Measurements from ENCODE around the gene RASAL3.
A peak's percentile ranks its signal among the peaks of the same experiment; 100 is the strongest.

Gene RASAL3

DNA sequence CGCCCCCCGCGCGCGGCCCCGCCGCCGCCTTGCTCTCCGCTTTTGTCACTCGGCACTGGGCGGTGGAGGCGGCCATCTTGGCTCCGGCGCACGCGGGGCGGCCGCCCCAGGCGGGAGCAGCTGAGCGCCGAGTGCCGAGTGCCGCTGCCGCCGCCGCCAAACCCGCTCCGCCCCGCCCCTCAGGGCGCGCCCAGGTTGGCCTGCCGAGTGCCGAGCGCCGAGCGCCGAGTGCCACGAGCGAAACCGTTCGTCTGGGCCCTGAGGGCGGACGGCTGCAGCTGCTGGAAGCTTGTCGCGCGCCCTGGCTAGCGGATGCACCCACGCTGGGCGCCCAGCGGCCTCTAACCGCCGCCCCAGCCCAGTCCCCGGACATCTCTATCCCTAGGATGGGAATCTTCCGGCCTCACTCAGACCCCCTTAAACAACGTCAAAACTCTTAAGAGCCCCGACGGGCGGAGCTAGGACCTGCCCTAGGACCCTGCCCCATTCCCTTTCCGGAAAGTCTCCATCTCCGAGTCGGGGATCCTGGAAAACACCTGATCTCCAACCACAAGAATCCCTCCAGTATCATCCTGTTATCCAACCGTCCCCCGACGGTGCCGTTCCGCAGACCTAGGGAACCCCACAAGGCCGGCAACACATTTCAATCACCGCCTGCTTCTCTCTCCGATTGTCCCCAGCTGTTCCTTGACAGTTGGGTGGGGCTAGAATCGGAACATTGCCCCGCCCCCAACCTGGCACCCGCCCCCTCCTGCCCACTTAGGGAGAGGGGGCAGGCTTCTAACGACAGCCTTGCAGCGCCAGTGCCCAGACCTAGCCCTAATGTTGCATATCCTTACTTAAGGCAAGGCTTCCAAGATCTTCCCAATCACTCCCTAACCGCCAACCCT, 31.5 kb downstream of the RASAL3 start:
- DNase-seq = peak; percentile 91

DNA sequence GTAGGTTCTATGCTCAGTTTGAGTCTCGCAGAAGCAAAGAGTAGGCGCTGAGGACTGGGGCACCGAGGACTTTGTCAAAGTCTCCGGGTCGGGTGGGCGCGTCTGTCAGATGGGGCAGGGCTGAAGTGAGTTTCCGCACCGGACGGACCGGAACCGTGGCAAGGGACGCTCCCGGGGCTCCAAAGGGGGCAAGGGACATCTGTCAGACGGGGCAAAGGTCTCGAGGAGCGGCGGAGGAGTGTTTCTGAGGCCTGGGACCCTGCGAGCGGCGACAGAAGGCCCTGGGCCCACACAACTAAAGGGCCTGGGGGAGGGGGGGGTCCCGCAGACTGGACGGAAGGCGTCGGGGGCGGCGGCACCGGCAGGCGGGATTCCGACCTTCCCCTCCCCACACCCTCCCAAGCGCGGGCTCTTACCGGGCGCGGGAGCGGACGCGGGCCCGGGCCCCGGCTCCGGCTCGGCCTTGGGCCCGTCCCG, 32.3 kb downstream of the RASAL3 start:
- DNase-seq = no peak

DNA sequence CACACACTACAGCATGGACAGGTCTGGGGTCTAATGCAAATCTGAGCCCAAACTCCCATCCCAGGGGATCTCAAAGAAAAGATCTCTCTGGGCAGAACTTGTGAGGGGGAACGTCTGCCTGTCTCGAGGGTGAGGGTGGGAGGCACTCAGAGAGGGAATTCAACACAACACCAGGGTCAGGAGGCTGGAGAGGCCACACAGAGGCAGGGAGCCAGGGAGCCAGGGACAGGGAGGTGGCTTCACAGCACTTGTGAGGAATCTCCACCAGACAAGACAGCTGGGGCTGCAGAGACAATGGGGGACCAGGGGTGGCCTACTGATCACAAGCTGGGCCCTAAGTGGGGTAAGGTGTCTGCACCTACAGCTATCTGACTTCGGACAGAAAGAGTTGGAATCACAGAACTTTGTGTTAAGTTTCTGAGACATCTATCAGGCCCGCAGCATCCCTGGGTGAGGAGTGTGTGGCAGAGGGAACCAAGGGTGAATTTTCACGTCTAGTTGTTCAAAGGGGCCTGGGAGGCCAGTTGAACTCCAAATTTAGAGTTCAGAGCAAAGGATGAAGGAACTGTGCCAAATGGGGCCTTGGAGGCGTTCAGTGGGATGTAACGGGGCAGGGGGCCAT, 32.8 kb downstream of the RASAL3 start:
- DNase-seq = no peak

DNA sequence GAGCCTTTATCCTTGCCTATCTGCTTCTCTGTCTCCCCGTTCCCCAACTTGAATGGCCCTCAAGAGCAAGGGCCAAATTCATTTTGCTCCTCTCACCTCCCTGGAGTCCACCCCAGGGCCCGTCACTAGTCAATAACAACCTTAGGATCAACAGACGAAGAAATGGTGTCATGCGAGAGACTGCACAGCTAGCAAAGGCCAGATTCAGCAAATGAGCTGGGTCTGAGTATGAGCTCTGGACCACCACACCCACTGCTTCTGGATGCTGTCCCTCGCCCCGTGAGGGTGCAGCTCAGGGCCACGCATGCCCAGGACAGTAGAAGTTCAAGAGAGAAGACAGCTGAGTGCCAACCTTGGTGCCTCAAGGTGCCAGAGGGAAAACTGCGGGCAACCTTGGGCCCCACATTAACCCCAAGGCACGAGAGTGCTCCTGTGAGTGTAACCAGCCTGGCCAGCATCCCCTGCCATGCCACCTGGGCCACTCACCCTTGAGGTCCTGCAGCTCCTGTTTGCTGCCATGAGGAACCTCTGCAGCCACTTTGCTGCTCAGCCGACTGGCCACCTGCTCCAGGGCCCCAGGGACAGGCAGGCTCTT, 33.7 kb downstream of the RASAL3 start:
- DNase-seq = no peak

DNA sequence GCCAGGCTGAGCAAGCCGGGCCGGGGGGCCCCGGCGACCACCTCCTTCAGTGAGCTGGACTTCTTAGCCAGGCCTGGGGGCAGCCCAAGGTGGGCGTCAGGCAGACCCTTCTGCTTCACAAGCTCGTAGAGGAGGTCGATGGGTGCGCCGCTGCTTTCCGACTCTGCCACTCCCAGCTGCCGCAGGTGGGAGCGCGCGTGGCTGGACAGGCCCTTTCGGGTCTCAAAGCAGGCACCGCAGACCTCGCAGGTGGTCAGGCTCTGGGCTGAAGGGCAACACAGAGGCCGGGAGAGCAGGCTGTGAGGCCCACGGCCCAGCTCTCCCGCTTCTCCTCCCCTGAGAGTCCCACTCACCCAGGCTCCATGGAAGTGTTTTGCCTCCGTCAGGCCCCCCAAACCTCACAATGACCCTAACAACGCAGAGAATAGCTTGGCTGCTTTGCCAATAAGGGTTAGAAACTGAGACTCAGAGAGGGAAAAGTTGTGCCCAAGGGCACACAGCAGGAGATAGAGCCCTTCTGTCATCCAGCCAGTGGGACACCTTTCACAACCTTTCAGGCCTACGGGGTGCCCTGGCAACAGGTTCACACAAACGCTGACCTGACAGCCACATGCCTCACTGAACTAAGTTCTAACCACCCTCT, 34.4 kb downstream of the RASAL3 start:
- no peak for DNase-seq

DNA sequence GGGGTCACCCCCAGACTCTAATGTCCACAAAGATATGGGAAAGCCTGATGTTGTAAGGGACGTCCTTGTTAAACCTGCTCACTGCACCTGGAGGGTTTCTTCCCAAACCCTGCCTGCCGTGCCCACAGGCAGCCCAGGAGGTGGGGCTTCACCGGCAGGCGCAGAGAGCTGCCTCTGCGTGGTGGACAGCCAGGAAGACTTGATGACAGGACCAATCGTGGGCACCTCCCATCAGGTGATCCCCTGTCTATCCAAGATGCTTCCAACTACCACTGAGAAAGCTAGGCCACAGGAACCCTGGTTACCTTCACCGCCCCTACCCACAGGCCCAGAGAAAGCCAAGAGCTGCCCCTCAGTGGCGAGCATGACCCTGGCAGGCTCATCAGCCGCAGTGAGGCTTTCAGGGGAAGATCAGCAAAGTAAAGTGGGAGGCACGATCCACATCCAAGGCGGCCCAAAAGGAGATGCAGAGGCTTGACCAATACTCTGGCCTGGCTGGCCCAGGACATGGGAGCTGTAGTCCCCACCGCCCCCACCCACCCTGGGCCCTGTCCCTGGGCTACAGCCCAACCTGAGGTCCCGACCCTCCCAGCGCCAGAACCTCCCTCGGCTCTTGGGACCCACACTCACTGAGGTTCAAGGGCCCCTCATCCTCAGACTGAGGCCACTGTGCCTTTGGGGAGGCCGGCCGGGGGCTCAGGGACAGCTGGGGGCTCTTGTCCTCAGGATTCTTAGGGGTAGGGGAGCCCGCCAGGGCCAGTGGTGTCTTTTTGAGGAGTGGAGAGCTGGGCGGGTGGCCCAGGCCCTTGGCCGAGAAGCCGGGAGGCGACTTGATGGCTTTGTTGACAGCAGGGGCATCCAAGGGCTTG, 35.2 kb downstream of the RASAL3 start:
- no peak for DNase-seq

DNA sequence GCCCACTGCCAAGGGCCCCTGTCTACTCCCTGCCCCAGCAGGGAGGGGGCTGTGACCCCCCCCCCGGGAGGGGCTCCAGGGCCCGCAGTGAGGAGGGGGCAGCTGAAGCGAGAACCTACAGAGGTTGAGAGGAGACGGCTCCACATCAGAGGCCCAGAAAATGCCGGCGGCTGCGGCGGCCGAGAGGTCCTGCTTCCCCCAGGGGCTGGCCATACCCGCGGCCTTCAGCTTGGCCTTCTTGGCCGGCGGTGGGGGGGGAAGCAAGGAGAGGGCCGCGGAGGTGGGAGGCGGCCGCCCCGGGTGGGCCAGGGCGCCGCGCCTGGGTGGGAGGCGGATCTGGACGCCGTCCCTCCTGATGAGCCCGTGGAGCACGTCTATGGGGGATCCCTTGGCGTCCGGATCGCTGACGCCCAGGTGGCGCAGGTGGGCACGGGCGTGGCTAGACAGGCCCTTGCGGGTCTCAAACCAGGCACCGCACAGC, 36.3 kb downstream of the RASAL3 start:
- no peak for DNase-seq

DNA sequence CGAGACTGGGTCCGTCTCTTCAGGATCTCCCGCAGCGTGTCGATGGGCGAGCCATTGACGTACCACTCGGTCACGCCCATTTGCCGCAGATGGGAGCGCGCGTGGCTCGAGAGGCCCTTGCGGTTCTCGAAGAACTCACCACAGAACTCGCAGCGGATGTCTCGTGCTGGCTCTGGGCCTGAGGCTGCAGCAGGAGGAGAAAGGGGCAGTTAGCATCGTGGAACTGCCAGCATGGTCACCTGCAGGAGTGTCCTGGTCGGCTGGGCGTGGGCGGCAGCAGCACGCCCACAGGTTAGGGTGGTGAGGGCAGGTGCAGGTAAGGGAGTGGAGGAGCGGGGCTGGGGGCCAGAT, 37.0 kb downstream of the RASAL3 start:
- no peak for DNase-seq

DNA sequence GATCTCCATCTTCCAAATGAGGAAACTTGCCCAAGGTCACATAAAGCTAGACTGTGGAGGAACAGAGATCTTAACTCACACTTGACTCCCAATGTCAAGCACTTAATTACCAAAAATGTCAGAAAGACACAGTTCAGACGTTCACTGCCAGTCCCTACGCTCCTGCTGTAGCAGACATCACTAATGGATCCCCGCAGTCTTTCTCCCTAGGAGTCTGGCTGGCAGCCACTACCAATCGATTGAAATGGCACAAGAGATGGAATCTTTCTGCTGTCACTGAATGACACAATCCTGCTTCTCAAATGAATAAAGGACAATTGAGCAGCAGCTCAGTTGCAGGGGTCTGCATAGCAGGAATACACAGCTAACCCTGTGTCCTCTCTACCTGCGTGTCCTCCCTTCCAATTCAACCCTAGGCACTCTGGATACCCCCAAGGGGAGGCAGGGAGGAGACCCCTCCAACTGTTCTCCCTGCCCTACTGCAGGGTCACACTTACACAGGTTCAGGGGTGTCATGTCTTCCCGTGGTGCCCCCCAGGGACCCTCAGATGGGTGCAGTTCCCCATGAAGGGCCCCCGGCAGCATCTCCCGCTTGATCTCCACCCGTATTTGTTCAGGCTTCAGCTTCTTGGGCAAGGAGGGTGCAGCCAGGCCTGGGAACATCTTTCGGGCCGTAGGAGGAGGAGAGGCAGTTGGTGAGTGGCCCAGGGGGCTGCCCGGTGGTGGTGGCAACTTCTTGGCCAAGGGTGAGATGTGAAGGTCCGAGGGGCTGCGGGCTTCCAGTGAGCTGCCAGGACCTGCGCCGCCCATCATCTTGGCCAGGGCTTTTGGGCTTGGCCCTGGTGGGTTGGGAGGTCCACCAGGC, 37.6 kb downstream of the RASAL3 start:
- no peak for DNase-seq

DNA sequence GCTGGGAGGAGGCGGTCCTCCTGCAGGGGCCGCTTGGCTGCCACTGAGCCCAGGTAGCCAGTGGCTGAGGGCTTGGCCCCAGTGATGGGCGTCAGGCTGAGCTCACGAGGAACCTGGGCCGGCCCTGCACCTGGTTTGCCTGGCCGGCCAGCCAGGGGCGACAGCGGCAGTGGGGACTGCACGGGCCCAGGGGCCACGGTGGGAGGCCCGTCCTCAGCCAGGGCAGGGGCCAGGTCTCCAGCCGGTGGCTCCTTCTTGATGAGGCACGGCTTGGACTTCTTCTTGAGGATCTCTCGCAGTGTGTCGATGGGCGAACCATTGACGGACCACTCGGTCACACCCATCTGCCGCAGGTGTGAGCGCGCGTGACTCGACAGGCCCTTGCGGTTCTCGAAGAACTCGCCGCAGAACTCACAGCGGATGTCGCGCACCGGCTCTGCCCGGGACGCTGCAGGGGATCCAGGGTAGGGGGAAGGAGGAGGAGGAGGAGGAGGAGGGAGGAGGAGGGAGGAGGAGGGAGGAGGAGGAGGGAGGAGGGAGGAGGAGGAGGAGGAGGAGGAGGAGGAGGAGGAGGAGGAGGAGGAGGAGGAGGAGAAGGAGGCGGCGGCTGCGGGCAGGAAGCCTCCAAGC, 38.9 kb downstream of the RASAL3 start:
- DNase-seq = no peak

DNA sequence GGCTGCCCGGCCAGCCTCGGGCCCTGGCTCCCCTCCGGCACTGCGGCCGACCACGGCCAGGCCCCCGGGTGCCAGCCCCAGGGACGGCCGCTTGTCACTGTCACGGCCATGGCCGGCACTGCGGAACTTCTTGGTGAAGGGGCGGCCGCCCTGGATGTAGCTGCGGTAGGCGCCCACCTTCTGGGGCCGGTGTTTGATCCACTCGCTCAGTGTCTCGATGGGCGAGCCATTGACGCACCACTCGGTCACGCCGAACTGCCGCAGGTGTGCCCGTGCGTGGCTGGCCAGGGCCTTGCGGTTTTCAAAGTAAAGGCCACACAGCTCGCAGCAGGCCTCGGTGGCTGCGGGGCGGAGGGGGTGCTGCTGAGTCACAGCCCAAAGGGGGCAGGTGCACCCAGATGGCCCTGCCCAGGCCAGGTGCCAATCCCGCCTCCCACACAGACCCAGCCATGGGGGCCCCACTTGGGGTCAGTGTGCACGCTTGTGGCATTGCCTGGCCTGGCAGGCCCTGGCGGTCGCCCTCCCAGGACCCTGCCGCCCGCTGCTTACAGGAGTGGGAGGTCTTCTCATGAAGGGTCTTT, 39.6 kb downstream of the RASAL3 start:
- no peak for DNase-seq

DNA sequence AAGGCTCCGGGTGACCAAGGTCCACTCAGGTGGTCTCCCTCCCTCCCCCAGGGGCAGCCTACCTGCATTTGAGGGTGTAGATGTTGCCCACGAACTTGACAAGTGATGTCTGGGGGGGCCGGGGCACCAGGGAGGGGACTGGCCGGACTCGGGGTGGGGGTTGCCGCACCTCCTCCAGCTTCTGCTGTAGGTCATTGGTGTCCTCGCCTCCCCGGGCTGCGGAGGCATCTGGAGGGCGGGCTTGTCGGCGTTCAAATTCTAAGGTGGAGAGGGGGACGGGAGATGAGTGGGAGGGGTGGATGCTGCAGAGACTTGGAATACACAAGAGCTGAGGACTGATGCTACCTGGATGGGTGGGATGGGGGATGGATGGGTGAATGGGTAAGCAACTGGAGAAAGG, 40.2 kb downstream of the RASAL3 start:
- DNase-seq = no peak

DNA sequence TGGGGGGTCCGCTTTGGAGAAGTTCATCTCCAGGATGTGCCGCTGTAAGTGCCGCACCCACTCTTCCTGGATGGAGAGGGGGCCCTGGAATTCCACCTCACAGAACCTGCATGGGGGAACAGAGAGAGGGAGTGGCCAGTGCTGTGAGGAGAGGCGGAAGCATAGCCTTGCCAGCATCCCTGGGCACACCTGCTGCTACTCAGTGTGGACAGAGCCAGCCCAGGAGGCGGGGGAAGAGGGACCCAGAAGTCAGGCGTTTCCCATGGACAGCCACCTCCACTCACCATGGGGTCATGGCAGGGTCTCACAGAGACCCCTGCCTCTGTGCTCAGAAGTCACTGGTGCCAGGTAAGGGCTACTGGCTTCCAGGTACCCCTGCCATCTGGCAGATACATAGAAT, 41.2 kb downstream of the RASAL3 start:
- DNase-seq = no peak

DNA sequence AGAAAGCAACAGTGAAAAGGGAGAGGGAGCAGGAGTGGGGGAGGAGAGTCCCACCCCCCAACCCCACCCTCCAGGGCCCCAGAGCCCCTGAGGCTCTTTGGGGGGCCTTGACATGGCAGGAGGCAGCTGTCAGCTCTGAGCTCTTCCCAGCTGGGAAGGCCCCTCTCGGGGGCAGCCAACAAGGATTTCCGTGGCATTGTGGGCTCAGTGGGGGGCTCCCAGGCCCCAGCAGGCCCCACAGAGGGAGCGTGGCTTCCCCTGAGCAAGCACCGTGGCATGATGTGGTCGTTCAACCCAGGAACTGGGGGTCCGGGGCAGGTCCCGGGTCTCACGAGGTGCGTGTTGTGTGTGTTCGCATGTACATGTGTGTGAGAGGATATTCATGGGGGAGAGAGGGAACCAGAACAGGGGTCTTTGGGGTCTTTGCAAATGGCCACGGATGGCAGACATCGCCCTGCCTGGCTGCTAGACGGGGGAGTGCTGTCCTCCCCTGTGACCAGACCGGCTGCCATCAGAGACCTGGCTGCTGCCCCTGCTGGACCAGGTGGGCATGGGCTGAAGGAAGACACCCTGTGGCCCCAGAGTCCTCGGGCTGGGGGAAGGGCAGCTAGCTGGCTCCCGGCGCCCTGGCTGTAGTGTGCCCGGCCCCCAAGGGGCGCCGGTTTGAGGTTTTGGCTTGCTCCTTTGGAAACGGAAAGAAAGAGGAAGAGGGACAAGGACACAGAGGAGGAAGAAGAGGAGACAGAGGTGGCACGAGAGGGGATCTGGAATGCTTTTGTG, 41.9 kb downstream of the RASAL3 start:
- no peak for DNase-seq

DNA sequence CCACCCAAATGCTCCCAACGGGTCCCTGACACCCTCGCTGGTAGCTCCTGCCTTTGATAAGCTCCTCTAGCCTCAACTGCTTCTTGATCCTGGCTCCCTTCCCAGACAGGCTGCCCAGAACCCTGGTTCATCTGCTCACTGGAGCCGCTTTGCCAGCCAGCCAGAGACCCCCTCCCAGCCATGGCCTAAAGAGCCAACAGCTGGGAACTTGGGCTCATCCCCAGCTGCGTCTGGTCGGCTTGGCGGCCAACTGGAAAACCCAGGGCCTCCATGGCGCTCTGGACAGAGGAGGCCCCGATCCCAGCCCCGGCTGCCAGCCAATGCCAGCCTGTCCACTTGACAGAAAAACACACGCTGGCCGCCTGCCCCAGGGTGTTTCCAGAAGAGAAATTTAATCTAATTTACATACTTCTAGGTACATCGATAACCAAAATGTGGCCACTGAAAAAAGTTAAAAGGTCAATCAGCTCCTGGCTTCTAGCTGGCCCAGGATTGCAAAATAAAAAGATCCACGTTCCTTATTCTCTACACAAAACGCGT, 42.6 kb downstream of the RASAL3 start:
- DNase-seq = no peak

DNA sequence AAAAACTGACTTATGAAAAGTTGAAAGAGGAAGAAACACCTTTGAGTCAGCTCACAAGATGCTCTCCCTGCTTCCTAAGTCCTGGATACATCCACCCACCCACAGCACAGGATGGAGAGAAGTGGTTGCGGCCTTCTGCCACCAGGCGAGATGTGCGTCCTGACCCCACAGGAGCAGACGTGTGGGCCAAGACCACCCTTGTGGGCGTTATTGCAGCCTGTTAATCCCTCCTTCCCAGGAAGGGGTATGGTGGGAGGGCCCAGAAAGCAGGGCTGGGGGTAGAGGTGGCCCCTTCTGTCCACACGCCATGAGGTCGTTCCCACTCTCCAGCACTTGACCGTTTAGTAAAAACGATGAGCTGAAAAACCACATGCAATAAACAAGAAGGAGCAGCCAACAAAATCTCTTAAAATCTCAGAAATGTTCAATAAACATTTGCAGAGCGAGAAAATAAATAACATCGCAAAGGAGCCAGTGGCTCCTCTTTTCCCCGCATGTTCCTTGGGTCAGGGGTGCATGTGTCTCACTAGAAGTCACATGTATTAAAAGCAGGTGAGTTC, 43.1 kb downstream of the RASAL3 start:
- DNase-seq = no peak

DNA sequence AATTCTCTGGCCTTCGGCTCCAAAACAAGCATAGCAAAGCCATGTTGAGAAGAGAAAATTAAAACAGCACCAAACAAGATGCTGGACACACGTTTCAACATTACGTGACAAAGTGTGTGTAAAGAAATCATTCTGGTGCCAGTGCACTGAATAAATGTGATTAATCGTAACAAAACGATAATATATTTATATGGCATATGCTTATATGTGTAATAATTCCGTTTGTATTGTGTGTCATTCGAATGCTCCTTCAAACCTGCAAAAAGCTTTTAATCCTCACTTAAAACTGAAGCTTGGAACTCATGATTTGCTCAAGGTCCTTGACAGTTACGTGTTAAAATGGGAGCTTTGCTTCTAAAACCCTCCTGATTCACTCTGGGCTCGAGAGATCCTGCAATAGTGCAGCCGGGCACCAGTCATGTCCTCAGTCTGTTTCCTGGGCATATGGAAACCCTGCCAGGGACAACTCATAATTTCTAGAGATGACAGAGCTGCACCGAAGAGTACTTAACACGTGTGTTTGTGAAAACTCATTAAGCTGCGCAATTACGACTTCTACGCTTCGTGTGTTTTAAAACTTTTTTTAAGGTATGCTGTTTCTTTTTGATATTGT, 44.8 kb downstream of the RASAL3 start:
- DNase-seq = no peak

DNA sequence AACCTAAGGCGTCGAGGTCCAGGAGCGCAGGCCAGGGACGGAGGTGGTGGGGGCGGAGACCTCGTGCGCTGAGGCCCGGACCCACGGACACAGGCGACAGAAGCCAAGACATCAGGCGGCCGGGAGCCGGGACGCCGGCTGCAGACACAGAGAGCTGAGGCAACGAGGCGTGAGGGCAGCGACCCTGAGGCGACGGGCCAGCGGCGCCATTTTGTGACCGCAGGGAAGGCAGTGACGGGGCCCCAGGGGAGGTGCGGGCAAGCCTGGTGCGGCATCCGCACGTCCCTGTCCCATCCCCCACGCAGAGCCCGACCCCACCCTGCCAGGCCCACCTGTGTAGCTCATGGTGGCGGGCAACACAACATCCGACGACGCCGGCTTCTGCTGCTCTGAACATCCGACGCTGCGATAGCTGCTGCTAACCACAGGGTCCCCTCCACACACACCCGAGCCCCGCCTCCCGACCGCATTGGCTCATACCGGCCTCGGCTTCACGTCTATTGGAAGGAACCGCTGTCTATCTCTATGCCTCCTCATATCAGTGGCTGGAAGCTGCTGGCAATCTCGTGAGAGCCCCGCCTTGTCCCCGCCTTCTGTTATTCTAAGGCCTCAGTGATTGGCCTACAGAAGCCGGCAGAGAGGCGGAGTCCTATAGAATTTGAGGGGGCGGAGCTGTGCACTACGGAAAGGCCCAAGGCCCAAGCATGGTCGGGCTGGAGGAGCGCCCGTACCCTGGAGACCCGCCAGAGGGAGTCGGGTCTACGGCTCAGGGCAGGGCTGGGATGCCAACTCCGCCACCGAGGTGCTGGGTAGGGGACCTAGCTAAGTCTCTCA, 45.5 kb downstream of the RASAL3 start, which contains the start of gene AKAP8L:
Gene AKAP8L (minus strand): TSS at position 410 of the 834 bp plus-strand sequence. CDS start 65 bp downstream, at position 345.
- peak; percentile 100 for DNase-seq
